GM12873 (cell line): ENCODE data around the gene SNED1.

Experiments used
- TF ChIP-seq, protein P1 (sequence below): IDR thresholded peaks from 2 replicates; pipeline ENCODE4 v1.5.1; 2012; ENCODE audit warnings: low read depth, mild to moderate bottlenecking, moderate library complexity, low read length, control low read depth; ENCODE audit not compliant: insufficient read depth; ENCODE audit errors: missing control alignments

Gene SNED1

DNA sequence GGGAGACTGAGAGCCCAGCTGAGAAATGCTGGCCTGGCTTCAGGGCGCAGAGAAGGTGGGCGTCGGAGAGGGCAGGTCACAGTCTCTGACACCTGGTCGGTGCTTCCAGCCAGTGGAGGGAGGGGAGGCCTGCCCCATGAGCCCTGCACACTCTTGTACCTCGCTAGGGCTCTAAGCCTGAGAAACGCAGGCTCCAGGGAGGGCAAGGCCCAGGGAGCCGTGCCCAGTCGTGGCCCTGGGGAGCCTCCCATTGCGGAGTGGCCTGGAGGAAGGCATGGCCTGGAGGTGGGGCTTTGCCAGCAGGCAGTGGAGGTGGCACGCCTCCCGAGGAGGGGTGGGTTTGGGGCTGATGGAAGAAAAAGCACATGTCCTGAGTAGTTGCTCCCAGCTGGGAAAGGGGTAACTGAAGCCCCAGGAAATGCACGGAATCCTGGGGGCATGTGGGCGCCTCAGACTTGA lies 64.7 kb downstream of the SNED1 start:
- TF ChIP-seq, protein P1, sequence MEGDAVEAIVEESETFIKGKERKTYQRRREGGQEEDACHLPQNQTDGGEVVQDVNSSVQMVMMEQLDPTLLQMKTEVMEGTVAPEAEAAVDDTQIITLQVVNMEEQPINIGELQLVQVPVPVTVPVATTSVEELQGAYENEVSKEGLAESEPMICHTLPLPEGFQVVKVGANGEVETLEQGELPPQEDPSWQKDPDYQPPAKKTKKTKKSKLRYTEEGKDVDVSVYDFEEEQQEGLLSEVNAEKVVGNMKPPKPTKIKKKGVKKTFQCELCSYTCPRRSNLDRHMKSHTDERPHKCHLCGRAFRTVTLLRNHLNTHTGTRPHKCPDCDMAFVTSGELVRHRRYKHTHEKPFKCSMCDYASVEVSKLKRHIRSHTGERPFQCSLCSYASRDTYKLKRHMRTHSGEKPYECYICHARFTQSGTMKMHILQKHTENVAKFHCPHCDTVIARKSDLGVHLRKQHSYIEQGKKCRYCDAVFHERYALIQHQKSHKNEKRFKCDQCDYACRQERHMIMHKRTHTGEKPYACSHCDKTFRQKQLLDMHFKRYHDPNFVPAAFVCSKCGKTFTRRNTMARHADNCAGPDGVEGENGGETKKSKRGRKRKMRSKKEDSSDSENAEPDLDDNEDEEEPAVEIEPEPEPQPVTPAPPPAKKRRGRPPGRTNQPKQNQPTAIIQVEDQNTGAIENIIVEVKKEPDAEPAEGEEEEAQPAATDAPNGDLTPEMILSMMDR = no peak

DNA sequence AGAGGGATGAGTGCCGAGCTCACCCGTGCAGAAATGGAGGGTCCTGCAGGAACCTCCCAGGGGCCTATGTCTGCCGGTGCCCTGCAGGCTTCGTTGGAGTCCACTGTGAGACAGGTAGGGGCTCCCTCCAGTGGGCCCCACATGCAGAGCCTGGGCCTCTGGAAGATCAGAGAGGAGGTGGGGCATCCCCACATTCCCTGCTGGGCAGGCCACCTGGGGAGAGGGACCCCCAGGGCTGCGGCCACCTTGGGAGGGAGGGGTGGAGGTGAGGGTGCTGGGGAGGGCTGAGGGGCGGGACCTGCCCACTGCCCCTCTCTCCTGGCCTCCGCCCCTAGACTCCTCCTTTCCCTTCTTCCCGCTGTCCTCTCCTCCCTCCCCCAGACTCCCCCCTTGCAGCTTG lies 65.2 kb downstream of the SNED1 start:
- TF ChIP-seq, protein P1 = peak; percentile 5

DNA sequence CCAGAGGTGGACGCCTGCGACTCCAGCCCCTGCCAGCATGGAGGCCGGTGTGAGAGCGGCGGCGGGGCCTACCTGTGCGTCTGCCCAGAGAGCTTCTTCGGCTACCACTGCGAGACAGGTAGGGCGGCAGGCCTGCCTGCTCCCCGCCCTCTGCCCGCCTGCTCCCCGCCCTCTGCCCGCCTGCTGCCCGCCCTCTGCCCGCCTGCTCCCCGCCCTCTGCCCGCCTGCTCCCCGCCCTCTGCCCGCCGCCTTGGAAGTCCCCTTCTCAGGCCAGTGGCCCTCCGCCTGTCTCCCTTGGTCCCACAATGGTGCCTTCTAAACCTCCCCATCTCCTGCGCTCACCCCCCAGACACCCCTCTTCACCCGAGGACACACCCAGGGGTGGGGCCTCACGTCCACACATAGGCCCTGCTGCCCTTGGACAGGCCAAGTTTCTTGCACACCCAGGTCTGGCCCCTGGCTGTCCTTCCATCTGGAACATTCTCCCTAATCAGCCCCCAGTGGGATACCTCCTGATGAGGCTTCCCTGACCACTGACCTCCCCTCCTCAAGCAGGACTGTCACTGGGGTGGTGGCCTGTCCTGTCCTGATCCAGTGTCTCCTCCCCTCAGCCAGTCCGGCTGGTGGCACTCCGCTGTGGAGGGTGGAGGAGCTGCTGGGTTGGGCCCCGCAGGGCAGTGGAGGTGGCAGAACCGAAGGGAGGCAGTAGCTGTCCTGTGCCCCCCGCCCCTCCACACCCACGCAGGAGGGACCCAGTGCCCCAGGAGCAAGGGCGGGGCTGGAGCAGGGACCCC lies 65.8 kb downstream of the SNED1 start:
- TF ChIP-seq, protein P1 = no peak

DNA sequence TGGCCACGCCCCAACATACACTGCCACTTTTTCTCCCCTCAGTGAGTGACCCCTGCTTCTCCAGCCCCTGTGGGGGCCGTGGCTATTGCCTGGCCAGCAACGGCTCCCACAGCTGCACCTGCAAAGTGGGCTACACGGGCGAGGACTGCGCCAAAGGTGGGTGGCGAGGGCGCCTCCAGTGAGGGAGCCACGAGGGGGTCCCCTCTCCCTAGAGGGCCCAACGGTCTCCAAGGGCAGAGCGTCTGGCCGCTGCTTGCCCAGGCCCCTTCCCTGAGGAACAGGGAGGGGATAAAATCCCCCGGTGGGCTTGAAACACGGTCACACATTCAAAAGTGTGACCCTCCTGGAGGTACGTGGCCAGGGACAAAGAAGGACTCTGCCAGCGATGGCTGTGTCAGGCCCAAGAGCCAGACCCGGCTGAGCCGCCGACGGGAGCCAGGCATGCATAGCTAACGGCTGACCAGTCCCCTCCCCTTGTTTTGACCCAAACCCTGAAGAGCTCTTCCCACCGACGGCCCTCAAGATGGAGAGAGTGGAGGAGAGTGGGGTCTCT lies 66.5 kb downstream of the SNED1 start:
- TF ChIP-seq, protein P1 = no peak

DNA sequence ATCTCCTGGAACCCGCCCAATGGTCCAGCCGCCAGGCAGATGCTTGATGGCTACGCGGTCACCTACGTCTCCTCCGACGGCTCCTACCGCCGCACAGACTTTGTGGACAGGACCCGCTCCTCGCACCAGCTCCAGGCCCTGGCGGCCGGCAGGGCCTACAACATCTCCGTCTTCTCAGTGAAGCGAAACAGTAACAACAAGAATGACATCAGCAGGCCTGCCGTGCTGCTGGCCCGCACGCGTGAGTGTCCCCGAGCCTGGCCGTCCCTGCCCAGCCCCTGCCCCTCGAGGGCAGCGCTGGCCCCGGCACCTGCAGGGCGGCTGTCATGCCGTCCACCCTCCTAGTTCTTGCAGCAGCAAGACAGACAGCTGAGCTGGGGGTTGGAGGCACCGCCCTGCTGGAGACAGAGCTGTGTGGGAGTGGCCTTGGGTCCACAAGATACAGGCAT lies 67.0 kb downstream of the SNED1 start:
- TF ChIP-seq, protein P1 = no peak

DNA sequence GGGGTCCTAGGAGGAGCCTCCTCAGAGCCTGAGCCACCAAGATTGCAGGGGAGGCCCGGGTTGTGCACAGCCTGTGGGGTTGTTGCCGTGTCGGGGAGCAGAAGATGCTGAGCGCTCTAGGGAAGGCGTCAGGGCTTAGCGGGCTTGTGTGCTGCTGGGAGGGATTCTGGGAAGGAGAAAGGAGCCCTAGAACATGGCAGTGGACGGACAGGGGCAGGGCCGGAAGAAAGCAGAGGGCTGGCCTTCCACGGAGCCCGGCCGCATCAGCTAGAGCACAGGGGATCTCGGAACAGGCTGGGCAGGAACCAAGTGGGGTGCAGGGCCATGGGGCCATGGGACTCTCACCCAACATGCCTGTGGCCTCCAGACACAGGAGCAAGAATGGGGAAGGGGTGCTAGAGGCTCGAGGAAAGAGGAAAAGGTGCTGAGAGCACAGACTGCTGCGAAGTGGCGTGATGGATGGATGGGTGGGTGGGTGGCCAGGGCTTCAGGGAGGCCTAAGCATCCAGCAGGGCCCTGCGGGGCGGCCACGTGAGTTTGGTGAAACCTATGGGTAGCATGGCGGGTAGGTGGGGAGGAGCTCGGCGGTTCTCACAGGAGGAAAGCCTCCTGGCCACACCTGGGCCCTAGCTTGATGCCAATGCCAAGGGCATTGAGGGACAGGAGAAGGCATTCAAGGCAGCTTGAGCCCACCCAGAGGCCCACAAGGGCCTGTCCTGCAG lies 67.9 kb downstream of the SNED1 start:
- TF ChIP-seq, protein P1 = no peak

DNA sequence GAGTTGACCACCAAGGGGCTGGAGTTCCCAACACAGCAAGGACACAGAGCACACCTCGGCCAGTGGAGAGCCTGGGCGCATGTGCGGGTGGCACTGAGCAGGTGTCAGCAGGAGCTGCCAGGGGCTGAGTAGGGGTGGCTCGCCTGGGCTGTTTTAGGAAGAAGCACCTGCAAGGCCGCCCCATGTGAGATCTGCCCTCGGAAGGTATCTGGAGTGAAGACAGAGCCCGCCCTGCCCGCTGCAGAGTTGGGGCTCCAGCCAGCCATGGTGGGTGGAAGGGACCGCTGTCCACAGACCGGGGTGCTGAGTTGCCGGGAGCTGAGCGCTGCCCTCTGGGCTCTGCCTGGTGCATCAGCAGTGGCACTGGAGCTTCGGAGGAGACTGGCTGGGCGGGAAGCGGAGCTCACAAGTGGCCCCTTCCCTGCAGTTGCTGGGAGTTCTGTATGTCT lies 68.5 kb downstream of the SNED1 start:
- TF ChIP-seq, protein P1 = no peak
